ENCODE data around the gene GNB4. TPM values are rescaled to one million over a fixed set of nuclear protein-coding genes. Genes with fewer than 3 reads are reported as not detected.

The GNB4 gene
- total and polyA plus RNA-seq, 10 of the 15 experiments (the other 5 are each of a cell fraction or from before 2014, with no cell fraction given) = 0.14 to 3.4 (median 1.8) TPM

DNA sequence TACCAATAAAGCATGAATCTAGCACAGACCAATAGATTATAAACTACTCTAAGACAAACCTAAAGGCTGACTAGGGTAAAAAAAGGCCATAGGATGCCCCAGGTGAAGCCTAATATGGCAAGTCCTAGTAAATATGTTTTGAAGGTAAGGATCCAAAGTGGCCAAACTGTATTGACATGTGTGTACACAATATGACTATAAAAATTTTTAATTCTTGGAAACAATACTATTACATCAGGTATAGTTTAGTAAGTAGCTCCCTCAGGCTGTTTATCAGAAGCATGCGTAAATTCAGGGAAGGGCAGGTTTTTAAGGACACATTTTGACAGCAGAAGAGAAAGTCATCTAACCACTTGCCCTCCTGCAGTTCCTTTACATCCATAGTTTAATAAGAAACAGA, 18.8 kb downstream of the GNB4 start:
- TF ChIP-seq, protein P1, sequence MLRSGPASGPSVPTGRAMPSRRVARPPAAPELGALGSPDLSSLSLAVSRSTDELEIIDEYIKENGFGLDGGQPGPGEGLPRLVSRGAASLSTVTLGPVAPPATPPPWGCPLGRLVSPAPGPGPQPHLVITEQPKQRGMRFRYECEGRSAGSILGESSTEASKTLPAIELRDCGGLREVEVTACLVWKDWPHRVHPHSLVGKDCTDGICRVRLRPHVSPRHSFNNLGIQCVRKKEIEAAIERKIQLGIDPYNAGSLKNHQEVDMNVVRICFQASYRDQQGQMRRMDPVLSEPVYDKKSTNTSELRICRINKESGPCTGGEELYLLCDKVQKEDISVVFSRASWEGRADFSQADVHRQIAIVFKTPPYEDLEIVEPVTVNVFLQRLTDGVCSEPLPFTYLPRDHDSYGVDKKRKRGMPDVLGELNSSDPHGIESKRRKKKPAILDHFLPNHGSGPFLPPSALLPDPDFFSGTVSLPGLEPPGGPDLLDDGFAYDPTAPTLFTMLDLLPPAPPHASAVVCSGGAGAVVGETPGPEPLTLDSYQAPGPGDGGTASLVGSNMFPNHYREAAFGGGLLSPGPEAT (IDR thresholded peaks at IDR 0.05; ENCODE audit: low read depth) = 0 out of 2 replicates have a peak, but pooled peaks have one; percentile 8
- no peak for TF ChIP-seq CUX1 (IDR thresholded peaks at IDR 0.05; ENCODE audit: insufficient replicate concordance, low read depth, low read length)
- TF ChIP-seq BHLHE40 (IDR thresholded peaks at IDR 0.05; ENCODE audit: borderline replicate concordance in 1 of 2, low read depth in 2 of 2, low read length in 1 of 2) = no peak
- no peak for TF ChIP-seq MYB (IDR thresholded peaks at IDR 0.05; ENCODE audit: borderline replicate concordance, low read depth, low read length)
- no peak for TF ChIP-seq CHD2 (IDR thresholded peaks at IDR 0.05; ENCODE audit: borderline replicate concordance, low read depth, low read length)
- TF ChIP-seq, protein P2, sequence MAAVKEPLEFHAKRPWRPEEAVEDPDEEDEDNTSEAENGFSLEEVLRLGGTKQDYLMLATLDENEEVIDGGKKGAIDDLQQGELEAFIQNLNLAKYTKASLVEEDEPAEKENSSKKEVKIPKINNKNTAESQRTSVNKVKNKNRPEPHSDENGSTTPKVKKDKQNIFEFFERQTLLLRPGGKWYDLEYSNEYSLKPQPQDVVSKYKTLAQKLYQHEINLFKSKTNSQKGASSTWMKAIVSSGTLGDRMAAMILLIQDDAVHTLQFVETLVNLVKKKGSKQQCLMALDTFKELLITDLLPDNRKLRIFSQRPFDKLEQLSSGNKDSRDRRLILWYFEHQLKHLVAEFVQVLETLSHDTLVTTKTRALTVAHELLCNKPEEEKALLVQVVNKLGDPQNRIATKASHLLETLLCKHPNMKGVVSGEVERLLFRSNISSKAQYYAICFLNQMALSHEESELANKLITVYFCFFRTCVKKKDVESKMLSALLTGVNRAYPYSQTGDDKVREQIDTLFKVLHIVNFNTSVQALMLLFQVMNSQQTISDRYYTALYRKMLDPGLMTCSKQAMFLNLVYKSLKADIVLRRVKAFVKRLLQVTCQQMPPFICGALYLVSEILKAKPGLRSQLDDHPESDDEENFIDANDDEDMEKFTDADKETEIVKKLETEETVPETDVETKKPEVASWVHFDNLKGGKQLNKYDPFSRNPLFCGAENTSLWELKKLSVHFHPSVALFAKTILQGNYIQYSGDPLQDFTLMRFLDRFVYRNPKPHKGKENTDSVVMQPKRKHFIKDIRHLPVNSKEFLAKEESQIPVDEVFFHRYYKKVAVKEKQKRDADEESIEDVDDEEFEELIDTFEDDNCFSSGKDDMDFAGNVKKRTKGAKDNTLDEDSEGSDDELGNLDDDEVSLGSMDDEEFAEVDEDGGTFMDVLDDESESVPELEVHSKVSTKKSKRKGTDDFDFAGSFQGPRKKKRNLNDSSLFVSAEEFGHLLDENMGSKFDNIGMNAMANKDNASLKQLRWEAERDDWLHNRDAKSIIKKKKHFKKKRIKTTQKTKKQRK (IDR thresholded peaks at IDR 0.05; ENCODE audit: low read depth, low read length) = no peak
- no peak for TF ChIP-seq TAF1 (IDR thresholded peaks at IDR 0.05; ENCODE audit: borderline replicate concordance, low read depth, low read length)
- TF ChIP-seq POLR2AphosphoS5 (IDR thresholded peaks at IDR 0.05; ENCODE audit: low read length) = no peak
- no peak for TF ChIP-seq BRCA1 (IDR thresholded peaks at IDR 0.05; ENCODE audit: low read depth, low read length)
- no peak for TF ChIP-seq CHD1 (IDR thresholded peaks at IDR 0.05; ENCODE audit: low read depth, low read length)
- peak; percentile 9; the same call in 1 of the 2 replicates for TF ChIP-seq NFIC (IDR thresholded peaks at IDR 0.05; ENCODE audit: low read depth, low read length)
- TF ChIP-seq RB1 (IDR thresholded peaks at IDR 0.05; ENCODE audit: borderline replicate concordance) = no peak
- no peak for TF ChIP-seq YY1 (IDR thresholded peaks at IDR 0.05; ENCODE audit: low read depth, low read length)
- TF ChIP-seq SMC3 (IDR thresholded peaks at IDR 0.05; ENCODE audit: borderline replicate concordance, low read length) = no peak
- no peak for TF ChIP-seq BACH1 (IDR thresholded peaks at IDR 0.05; ENCODE audit: borderline replicate concordance)
- no peak overlapping the region for H3K9ac ChIP-seq (ENCODE audit: control insufficient read depth, insufficient read depth, low read length)
- no peaks in the 10 kb centered on the region for H3K79me2 ChIP-seq (ENCODE audit: control insufficient read depth, insufficient read depth, low read length)
- SMC1A ChIA-PET (ENCODE audit: uncharacterized antibody, unreplicated experiment) = interaction anchor here (1.3 kb wide), 1 partner anchor 79 kb away, joined by 4 read pairs; no protein-coding TSS in a partner anchor
- CTCF ChIA-PET = no interaction called here
- peak; percentile 23 for FAIRE-seq
- H3K4me2 ChIP-seq (ENCODE audit: control insufficient read depth, insufficient read depth) = peak overlapping the region; percentile 76; the same call in 1 of the 2 replicates
- no peaks in the 10 kb centered on the region for H3K9me3 ChIP-seq (replicated peaks; ENCODE audit: control insufficient read depth, insufficient read depth, low read length)
- H4K20me1 ChIP-seq (ENCODE audit: control insufficient read depth, insufficient read depth) = no peaks in the 10 kb centered on the region
- WGBS (ENCODE audit: insufficient coverage, insufficient replicate concordance, low lambda C conversion rate, missing lambda C conversion rate) = 100% methylated on average over 1 of the region's 1 CpG
- no peaks in the 10 kb centered on the region for H3K36me3 ChIP-seq (ENCODE audit: control insufficient read depth in 2 of 2, insufficient read depth in 2 of 2, low read length in 1 of 2)
- no TSS peak for BruUV-seq (replicated peaks)
- no peak overlapping the region for H3K4me3 ChIP-seq
- intact Hi-C loops (cut with micrococcal nuclease; ENCODE audit: unreplicated experiment) = no loop called here
- ATAC-seq = no peak
- RAD21 ChIA-PET (ENCODE audit: unreplicated experiment) = no interaction called here
- DNase-seq (ENCODE audit: low read depth, low spot score) = no peak
- peaks cover 14% of the 10 kb centered on the region for H3K4me1 ChIP-seq (ENCODE audit: control insufficient read depth, insufficient read depth, low read length)
- no peak overlapping the region for H2AFZ ChIP-seq (ENCODE audit: control insufficient read depth, low read depth, low read length)
- in situ Hi-C loops (cut with MboI) = no loop called here
- H3K27ac ChIP-seq (ENCODE audit: control insufficient read depth, insufficient read depth) = no peak overlapping the region; the same call in 1 of the 2 replicates
- H3K27me3 ChIP-seq (replicated peaks in 1 of 2; ENCODE audit: control insufficient read depth in 2 of 2, insufficient read depth in 2 of 2, low read length in 1 of 2) = no peaks in the 10 kb centered on the region
- POLR2A ChIA-PET = no interaction called here

Measured in GM12878 (cell line).